T-helper 17 cell (primary cell): ENCODE results near the gene NPHP4. TPM values are rescaled to one million over a fixed set of nuclear protein-coding genes. Genes with fewer than 3 reads are reported as not detected.

ENCODE experiments used
- ATAC-seq: fragments of 150-1000 bp; cut with Tn5 transposase; 2 replicates; pipeline ENCODE4 v1.10.0; 2021; ENCODE audit warnings: mild to moderate bottlenecking, moderate library complexity
- DNase-seq, 3 donors: peaks; one replicate each; pipeline versions ENCODE4 v3.0.0 to v3.0.0-alpha.2; 2020 to 2021
- H3K9me3 ChIP-seq: one replicate; pipeline ENCODE4 v1.7.0; 2013; ENCODE audit warnings: low read length, mild to moderate bottlenecking; ENCODE audit not compliant: control insufficient read depth, poor library complexity, severe bottlenecking
- H3K27ac Mint-ChIP-seq: one replicate; pipeline ENCODE4 v1.8.0; 2022; ENCODE audit warnings: mild to moderate bottlenecking, moderate library complexity, mixed read lengths
- H3K27me3 Mint-ChIP-seq: one replicate; pipeline ENCODE4 v1.8.0; 2022; ENCODE audit warnings: mixed read lengths
- H3K36me3 Mint-ChIP-seq: one replicate; pipeline ENCODE4 v1.8.0; 2022; ENCODE audit warnings: low read depth, mixed read lengths
- H3K4me1 Mint-ChIP-seq: one replicate; pipeline ENCODE4 v1.8.0; 2022; ENCODE audit warnings: mild to moderate bottlenecking, mixed read lengths
- H3K4me3 Mint-ChIP-seq: one replicate; pipeline ENCODE4 v1.8.0; 2022; ENCODE audit warnings: mild to moderate bottlenecking, moderate library complexity, mixed read lengths
- total RNA-seq, 4 donors: library from RNA in 2 of 4; stranded (reverse) in 2 of 4; gene quantifications; one replicate each; pipeline ENCODE4 v1.2.3 and lab custom pipeline; 2022 to 2026

NPHP4 gene
- total RNA-seq, 2 donors from 2014 or later = 9.9 to 14.1 TPM

DNA sequence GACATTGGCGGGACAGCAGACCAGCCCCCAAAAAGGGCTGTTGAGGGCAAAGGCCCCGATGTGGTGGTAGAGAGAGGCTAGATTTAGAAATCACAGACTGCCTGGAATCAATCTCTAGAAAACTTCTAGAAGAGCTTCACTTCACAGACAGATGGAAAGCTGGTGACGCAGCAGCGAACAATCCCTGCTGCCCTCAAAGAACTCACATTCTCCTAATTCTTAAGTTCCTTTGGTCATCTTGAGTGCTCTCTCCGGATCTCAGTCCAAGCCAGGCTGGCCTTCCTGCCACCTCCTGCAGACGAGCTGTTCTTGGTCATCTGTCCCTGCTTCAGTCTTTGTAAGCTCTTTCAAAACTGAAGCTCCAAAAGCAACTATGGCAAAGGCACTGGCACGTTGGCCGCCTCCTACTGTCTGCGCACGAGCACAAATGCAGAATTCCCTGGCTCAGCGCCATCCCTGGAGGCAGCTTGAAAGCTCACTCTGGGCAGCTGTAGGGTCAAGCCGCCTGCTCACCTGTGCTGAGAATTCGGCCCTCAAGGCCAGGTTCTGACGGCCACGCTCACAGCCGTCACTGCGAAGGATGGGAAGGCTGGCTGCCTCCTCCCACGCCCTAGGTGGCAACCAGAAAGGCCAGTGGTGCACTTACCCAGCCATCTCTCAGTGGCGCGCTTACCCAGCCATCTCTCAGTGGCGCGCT is 110.6 kb downstream of the NPHP4 start:
- Mint-ChIP-seq H3K27me3 (no peaks in the 10 kb centered on the region), H3K36me3 (peaks cover 2% of the 10 kb centered on the region), H3K4me1 (no peaks in the 10 kb centered on the region), H3K4me3 (no peak overlapping the region), H3K27ac (no peak overlapping the region)
- DNase-seq (no peak), ATAC-seq (no peak)
- no peaks in the 10 kb centered on the region for H3K9me3 ChIP-seq

- Mint-ChIP-seq H3K27ac (no peak overlapping the region), H3K4me3 (no peak overlapping the region)
Measured at GRCh38 chr1:5880630-5881405, 111.4 kb downstream of the NPHP4 start.

GRCh38 chr1:5879421-5879820 is 112.8 kb downstream of the NPHP4 start:
- no peak for ATAC-seq
- Mint-ChIP-seq H3K4me1 (no peaks in the 10 kb centered on the region), H3K4me3 (no peak overlapping the region), H3K27me3 (no peaks in the 10 kb centered on the region), H3K27ac (no peak overlapping the region), H3K36me3 (peaks cover 2% of the 10 kb centered on the region)
- H3K9me3 ChIP-seq = no peaks in the 10 kb centered on the region
- no peak for DNase-seq

More at GRCh38 chr1:5880630-5881405, 111.4 kb downstream of the NPHP4 start:
- ATAC-seq (no peak), DNase-seq (no peak)
- H3K9me3 ChIP-seq = no peaks in the 10 kb centered on the region
- Mint-ChIP-seq H3K27me3 (no peaks in the 10 kb centered on the region), H3K4me1 (no peaks in the 10 kb centered on the region), H3K36me3 (peaks cover 2% of the 10 kb centered on the region)

DNA sequence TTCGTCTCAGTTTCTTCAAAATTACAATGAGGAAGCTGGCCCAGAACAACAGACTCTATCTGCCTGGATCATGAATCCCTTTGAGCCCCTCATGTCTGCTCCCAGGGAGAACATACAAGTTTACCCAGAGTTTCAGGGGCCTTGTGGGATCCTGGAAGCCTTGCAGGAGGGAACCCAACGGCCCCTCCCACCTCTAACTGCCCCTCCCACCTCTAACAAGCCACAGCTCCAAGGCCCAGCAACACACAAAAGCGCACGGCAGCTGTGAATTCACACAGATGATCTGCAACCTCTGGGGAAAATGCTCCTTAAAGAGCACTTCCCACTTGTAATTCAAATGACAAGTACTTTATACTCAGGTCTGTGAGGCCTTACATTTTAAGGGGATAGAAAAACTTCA is 113.3 kb downstream of the NPHP4 start:
- H3K36me3 Mint-ChIP-seq = peaks cover 4% of the 10 kb centered on the region
- H3K4me1 Mint-ChIP-seq = no peaks in the 10 kb centered on the region
- H3K27me3 Mint-ChIP-seq = no peaks in the 10 kb centered on the region
- H3K4me3 Mint-ChIP-seq = no peak overlapping the region
- no peaks in the 10 kb centered on the region for H3K9me3 ChIP-seq
- no peak overlapping the region for H3K27ac Mint-ChIP-seq
- DNase-seq = no peak
- ATAC-seq = no peak

DNA sequence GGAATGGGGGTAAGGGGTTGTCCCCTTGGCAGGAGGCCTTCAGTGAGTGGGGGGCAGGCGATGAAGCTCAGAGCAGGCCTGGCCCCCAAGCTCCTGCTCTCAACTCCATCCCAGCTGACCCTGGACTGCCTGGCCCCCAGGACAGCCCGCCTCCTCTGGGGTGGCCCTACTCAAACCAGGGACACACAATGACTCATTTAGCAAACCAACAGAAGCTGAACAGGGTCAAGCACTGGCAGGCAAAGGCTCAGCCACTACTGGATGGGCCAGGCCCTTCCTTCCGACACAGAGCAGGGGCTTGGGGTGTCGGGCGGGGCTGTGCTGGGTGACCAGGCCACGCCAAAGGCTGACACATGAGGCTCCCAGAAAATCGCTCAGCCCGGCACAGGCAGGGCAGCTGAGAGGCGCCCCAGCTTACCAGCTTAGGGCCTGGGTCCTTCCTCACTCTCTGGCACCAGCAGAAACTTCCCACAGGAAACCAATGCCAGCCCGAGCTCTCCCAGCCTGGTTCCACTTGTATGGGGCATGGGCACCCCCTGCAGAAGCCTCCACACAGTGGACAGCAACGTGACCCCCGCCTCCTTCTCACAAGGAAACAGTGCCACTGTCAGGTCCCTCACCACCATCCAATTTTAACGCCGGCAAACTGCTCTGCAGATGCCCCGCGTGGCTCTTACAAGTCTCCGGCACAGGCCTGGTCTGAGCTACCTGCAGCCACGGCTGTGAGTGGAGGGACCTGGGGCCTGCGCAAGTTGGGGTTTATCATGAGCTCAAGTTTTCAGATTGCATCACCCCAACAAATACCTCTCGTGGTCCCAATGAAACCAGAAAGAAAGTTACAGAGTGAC is 114.3 kb downstream of the NPHP4 start:
- Mint-ChIP-seq H3K4me1 (peaks cover 2% of the 10 kb centered on the region), H3K36me3 (peaks cover 9% of the 10 kb centered on the region), H3K27me3 (no peaks in the 10 kb centered on the region), H3K27ac (no peak overlapping the region), H3K4me3 (no peak overlapping the region)
- no peaks in the 10 kb centered on the region for H3K9me3 ChIP-seq
- ATAC-seq (no peak), DNase-seq (no peak)

GRCh38 chr1:5877001-5877400 is 115.2 kb downstream of the NPHP4 start:
- no peaks in the 10 kb centered on the region for H3K9me3 ChIP-seq
- H3K4me1 Mint-ChIP-seq = peaks cover 4% of the 10 kb centered on the region
- H3K27ac Mint-ChIP-seq = no peak overlapping the region
- ATAC-seq = no peak
- H3K4me3 Mint-ChIP-seq = no peak overlapping the region
- peaks cover 9% of the 10 kb centered on the region for H3K36me3 Mint-ChIP-seq
- no peaks in the 10 kb centered on the region for H3K27me3 Mint-ChIP-seq
- no peak for DNase-seq

GRCh38 chr1:5876094-5876650 is 116.1 kb downstream of the NPHP4 start:
- no peaks in the 10 kb centered on the region for H3K9me3 ChIP-seq
- peaks cover 9% of the 10 kb centered on the region for H3K36me3 Mint-ChIP-seq
- DNase-seq (no peak), ATAC-seq (no peak)
- no peak overlapping the region for H3K27ac Mint-ChIP-seq
- no peak overlapping the region for H3K4me3 Mint-ChIP-seq
- no peaks in the 10 kb centered on the region for H3K27me3 Mint-ChIP-seq
- peaks cover 4% of the 10 kb centered on the region for H3K4me1 Mint-ChIP-seq

DNA sequence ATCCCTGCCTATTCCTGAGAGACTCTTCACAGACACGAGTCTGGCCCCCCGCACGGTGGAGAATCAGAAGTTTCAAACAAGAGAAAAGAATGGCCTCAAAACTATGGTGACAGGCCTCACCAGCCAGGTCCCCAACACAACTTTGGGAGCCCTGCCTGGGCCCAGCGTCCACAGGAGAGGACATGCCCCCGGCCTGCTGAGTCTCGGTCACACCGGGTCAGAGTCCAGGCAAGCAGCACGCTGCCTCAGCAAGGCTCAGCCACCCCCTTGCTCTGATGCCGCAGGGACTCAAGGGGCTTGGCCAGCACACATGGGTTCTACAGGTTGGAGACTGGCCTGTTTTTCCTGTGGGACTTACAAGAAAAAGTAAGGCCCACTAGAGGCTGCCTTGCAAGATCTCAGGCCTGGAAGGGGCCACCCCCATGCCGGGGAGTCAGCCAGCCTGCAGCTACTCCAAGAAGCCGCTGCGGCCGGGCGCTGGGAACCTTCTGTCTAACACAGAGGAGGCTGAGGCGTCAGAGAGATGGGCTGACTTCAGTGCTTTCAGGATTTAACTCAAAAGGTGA is 116.8 kb downstream of the NPHP4 start:
- Mint-ChIP-seq H3K4me3 (no peak overlapping the region), H3K27me3 (no peaks in the 10 kb centered on the region), H3K27ac (no peak overlapping the region), H3K36me3 (peaks cover 9% of the 10 kb centered on the region), H3K4me1 (peaks cover 4% of the 10 kb centered on the region)
- no peaks in the 10 kb centered on the region for H3K9me3 ChIP-seq
- ATAC-seq = no peak
- DNase-seq = no peak

- H3K27me3 Mint-ChIP-seq = no peaks in the 10 kb centered on the region
- peaks cover 9% of the 10 kb centered on the region for H3K36me3 Mint-ChIP-seq
- no peak overlapping the region for H3K4me3 Mint-ChIP-seq
- no peak overlapping the region for H3K27ac Mint-ChIP-seq
- ATAC-seq = no peak
- DNase-seq = no peak
- H3K4me1 Mint-ChIP-seq = peaks cover 4% of the 10 kb centered on the region
- H3K9me3 ChIP-seq = no peaks in the 10 kb centered on the region
Measured at GRCh38 chr1:5874416-5875110, 117.7 kb downstream of the NPHP4 start.

GRCh38 chr1:5873556-5873955 is 118.7 kb downstream of the NPHP4 start:
- Mint-ChIP-seq H3K36me3 (peaks cover 9% of the 10 kb centered on the region), H3K4me3 (no peak overlapping the region), H3K27ac (no peak overlapping the region), H3K4me1 (peaks cover 4% of the 10 kb centered on the region), H3K27me3 (no peaks in the 10 kb centered on the region)
- H3K9me3 ChIP-seq = no peaks in the 10 kb centered on the region
- DNase-seq (no peak), ATAC-seq (no peak)

- ATAC-seq = no peak
- peaks cover 4% of the 10 kb centered on the region for H3K4me1 Mint-ChIP-seq
Measured at GRCh38 chr1:5872886-5873285, 119.3 kb downstream of the NPHP4 start.

DNA sequence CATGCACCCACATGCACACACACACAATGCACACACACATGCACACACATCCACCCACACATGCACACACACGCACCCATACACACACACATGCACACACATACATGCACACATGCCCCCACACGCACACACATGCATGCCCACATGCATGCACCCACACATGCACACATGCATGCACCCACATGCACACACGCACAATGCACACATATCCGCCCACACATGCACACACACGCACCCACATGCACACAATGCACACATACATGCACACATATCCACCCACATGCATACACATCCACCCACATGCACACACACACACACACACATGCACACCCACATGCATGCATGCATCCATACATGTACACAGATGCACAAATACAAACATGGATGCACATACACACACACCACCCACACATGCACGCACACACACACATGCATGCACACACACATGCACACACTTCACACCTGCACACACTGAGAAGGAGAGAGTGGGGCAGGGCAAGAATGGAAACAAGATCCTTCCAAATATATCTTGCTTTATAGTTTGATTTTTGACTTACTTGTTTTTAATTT is 123.2 kb downstream of the NPHP4 start:
- DNase-seq (no peak), ATAC-seq (no peak)
- Mint-ChIP-seq H3K36me3 (peaks cover 6% of the 10 kb centered on the region), H3K4me1 (peaks cover 4% of the 10 kb centered on the region), H3K4me3 (no peak overlapping the region), H3K27me3 (no peaks in the 10 kb centered on the region), H3K27ac (no peak overlapping the region)
- H3K9me3 ChIP-seq = no peaks in the 10 kb centered on the region

More at GRCh38 chr1:5872886-5873285, 119.3 kb downstream of the NPHP4 start:
- H3K36me3 Mint-ChIP-seq = peaks cover 9% of the 10 kb centered on the region
- H3K9me3 ChIP-seq = no peaks in the 10 kb centered on the region
- H3K4me3 Mint-ChIP-seq = no peak overlapping the region
- H3K27ac Mint-ChIP-seq = no peak overlapping the region
- no peaks in the 10 kb centered on the region for H3K27me3 Mint-ChIP-seq
- no peak for DNase-seq
